ENCODE measurements around the gene PTPRE. TPM values are rescaled to one million over a fixed set of nuclear protein-coding genes. Genes with fewer than 3 reads are reported as not detected.

The PTPRE gene
- total RNA-seq, 1 donor from 2014 or later = 23.1 TPM

GRCh38 chr10:128027822-128028507 is 121.1 kb downstream of the PTPRE start:
- no peak for ATAC-seq

- no peak for ATAC-seq
Measured at GRCh38 chr10:128028508-128029289, 121.8 kb downstream of the PTPRE start.

- ATAC-seq = no peak
Measured at GRCh38 chr10:128029290-128029651, 122.4 kb downstream of the PTPRE start.

GRCh38 chr10:128029731-128030369 is 122.9 kb downstream of the PTPRE start:
- no peak for ATAC-seq

- no peak for ATAC-seq
Measured at GRCh38 chr10:128030498-128031072, 123.7 kb downstream of the PTPRE start.

GRCh38 chr10:128031216-128031615 is 124.3 kb downstream of the PTPRE start:
- ATAC-seq = no peak

- ATAC-seq = no peak
Measured at GRCh38 chr10:128032466-128032865, 125.6 kb downstream of the PTPRE start.

- ATAC-seq = peak; percentile 83
Measured at GRCh38 chr10:128035557-128035973, 128.7 kb downstream of the PTPRE start.

- peak; percentile 11 for ATAC-seq
Measured at GRCh38 chr10:128036011-128036615, 129.2 kb downstream of the PTPRE start.

GRCh38 chr10:128036746-128037543 is 130.0 kb downstream of the PTPRE start:
- ATAC-seq = peak; percentile 52

GRCh38 chr10:128040096-128040495 is 133.2 kb downstream of the PTPRE start:
- no peak for ATAC-seq

GRCh38 chr10:128040681-128041080 is 133.8 kb downstream of the PTPRE start:
- no peak for ATAC-seq

GRCh38 chr10:128042131-128042610 is 135.3 kb downstream of the PTPRE start:
- no peak for ATAC-seq

GRCh38 chr10:128043259-128044045 is 136.5 kb downstream of the PTPRE start:
- no peak for ATAC-seq

GRCh38 chr10:128044186-128044585 is 137.3 kb downstream of the PTPRE start:
- ATAC-seq = no peak

- ATAC-seq = no peak
Measured at GRCh38 chr10:128044961-128045832, 138.3 kb downstream of the PTPRE start.

GRCh38 chr10:128045833-128046120 is 138.9 kb downstream of the PTPRE start:
- no peak for ATAC-seq

GRCh38 chr10:128046156-128046952 is 139.5 kb downstream of the PTPRE start:
- no peak for ATAC-seq

GRCh38 chr10:128046953-128047290 is 140.0 kb downstream of the PTPRE start:
- ATAC-seq = no peak
